K562 (cell line): Measurements from ENCODE around the gene ARMCX5. TPM values are rescaled to one million over a fixed set of nuclear protein-coding genes. Genes with fewer than 3 reads are reported as not detected.

Source experiments
- ATF1 ChIP-seq, 2 experiments: fragments of 450-650 bp in 1 of 2; IDR thresholded peaks; 2 replicates each; pipeline ENCODE4 v1.6.1; 2016; ENCODE audit warnings: missing compliant biosample characterization in 1 of 2, missing genetic modification characterization in 1 of 2
- ELK3 ChIP-seq: fragments of 450-650 bp; formaldehyde crosslinking; IDR thresholded peaks from 2 replicates; pipeline ENCODE4 v1.4.0; 2020; ENCODE audit warnings: mild to moderate bottlenecking
- FOXA1 ChIP-seq: fragments of 450-650 bp; IDR thresholded peaks from 2 replicates; pipeline ENCODE4 v1.6.1; 2016; ENCODE audit warnings: mild to moderate bottlenecking, borderline replicate concordance
- GABPA ChIP-seq: fragments of 200-800 bp; sonication (Bioruptor generic); conservative IDR thresholded peaks from 2 replicates; pipeline ENCODE4 v1.6.1; 2016; ENCODE audit warnings: low read depth, missing genetic modification characterization, missing compliant biosample characterization
- GABPB1 ChIP-seq: sonication (generic); formaldehyde crosslinking; IDR thresholded peaks from 2 replicates; pipeline ENCODE4 v1.8.0; 2022; ENCODE audit warnings: mild to moderate bottlenecking, missing genetic modification reagents
- RNF219 ChIP-seq: fragments of 250-450 bp; sonication (Bioruptor Pico); IDR thresholded peaks from 2 replicates; pipeline ENCODE4 v1.5.0; 2022; ENCODE audit warnings: mild to moderate bottlenecking
- THAP12 ChIP-seq: fragments of 250-450 bp; sonication (Bioruptor Pico); IDR thresholded peaks from 2 replicates; pipeline ENCODE4 v1.9.0; 2021; ENCODE audit warnings: mild to moderate bottlenecking, inconsistent platforms
- ZNF133 ChIP-seq: fragments of 250-450 bp; sonication (Bioruptor Pico); IDR thresholded peaks from 2 replicates; pipeline ENCODE4 v1.4.0; 2020; ENCODE audit warnings: mild to moderate bottlenecking
- ZNF398 ChIP-seq: fragments of 250-450 bp; sonication (Bioruptor Pico); IDR thresholded peaks from 2 replicates; pipeline ENCODE4 v1.8.0; 2021; ENCODE audit warnings: moderate library complexity, mild to moderate bottlenecking, inconsistent platforms
- polyA plus RNA-seq, 8 experiments: library from polyadenylated mRNA; depleted of rRNA in 4 of 8; stranded (reverse) in 5 of 8; unstranded in 3 of 8; fragments of >200 nt; fragmentation: Nextera tagmentation in 2 of 8; fragmentation: Illumina TruSeq in 1 of 8; extraction: Ambion mirVana in 2 of 8; extraction: Trizol in 1 of 8; gene quantifications; 2 replicates each; pipeline versions ENCODE4 v1.2.1 to v1.2.3, GENCODE V29; 2011 to 2014; ENCODE audit warnings: inconsistent platforms in 1 of 8, missing spikeins in 1 of 8
- total RNA-seq, 7 experiments: library from RNA; depleted of rRNA in 6 of 7; stranded (reverse); fragments of >200 nt in 6 of 7; fragmentation: Illumina TruSeq in 2 of 7; extraction: Trizol in 2 of 7; gene quantifications; 2 replicates each; pipeline versions ENCODE4 v1.2.1 to v1.2.3, GENCODE V29; 2011 to 2021; ENCODE audit warnings: low replicate concordance in 1 of 7

The ARMCX5 gene
- total and polyA plus RNA-seq, 9 of the 15 experiments (the other 6 are each of a cell fraction or from before 2014, with no cell fraction given), result 13.4 to 29.4 (median 17.3) TPM

- TF ChIP-seq GABPA (0 out of 2 replicates have a peak, but pooled peaks have one; percentile 20), THAP12 (CRISPR knock-in tag) (no peak), ZNF133 (CRISPR knock-in tag) (no peak), RNF219 (no peak), GABPB1 (no peak), ATF1 (CRISPR knock-in tag; IDR thresholded peaks at IDR 0.05) (no peak), ATF1 (tag; IDR thresholded peaks at IDR 0.05) (peak; percentile 73), ZNF398 (no peak), ELK3 (CRISPR knock-in tag) (no peak), FOXA1 (no peak)
Observed at GRCh38 chrX:102599084-102599950, at the start of gene ARMCX5 (continued).
